ENCODE measurements around the gene CCSER2.
"Not testable (repeated sequence)": the region's sequence is repeated elsewhere in the genome, so short reads cannot be mapped to it uniquely, and the experiment has no call there.

CCSER2 gene

GRCh38 chr10:84499039-84499438 is 170.7 kb downstream of the CCSER2 start:
- H3K36me3 ChIP-seq (ENCODE audit: control insufficient read depth in 1 of 2, insufficient read depth in 2 of 2, low read depth in 1 of 2, low read length in 2 of 2); H2BK15ac ChIP-seq (ENCODE audit: low read depth, poor library complexity, severe bottlenecking); H3K18ac ChIP-seq (ENCODE audit: low read depth in 1 of 2, low read length in 2 of 2); H2AK5ac ChIP-seq (ENCODE audit: low read length, severe bottlenecking); H3K9me3 ChIP-seq (ENCODE audit: control insufficient read depth, low read length); H3K4ac ChIP-seq (ENCODE audit: low read depth in 1 of 2, low read length in 2 of 2); H3K4me1 ChIP-seq (ENCODE audit: control insufficient read depth, insufficient read depth, low read depth, low read length); H3K14ac ChIP-seq (ENCODE audit: low read length in 2 of 2); H3K9ac ChIP-seq (ENCODE audit: low read length); H4K8ac ChIP-seq (ENCODE audit: low read length); H3K23ac ChIP-seq (ENCODE audit: low read length in 2 of 2); H2BK120ac ChIP-seq (ENCODE audit: low read depth, low read length); H3K4me2 ChIP-seq (ENCODE audit: low read length, poor library complexity, severe bottlenecking); H2AFZ ChIP-seq (ENCODE audit: low read depth, low read length); H3K4me3 ChIP-seq (ENCODE audit: insufficient read depth in 1 of 2, low read depth in 1 of 2, low read length in 2 of 2); H3K27me3 ChIP-seq (ENCODE audit: control insufficient read depth in 1 of 2, insufficient read depth in 1 of 2, low read length in 2 of 2); H3K27ac ChIP-seq (ENCODE audit: low read length, poor library complexity, severe bottlenecking); DNase-seq; H2BK12ac ChIP-seq (ENCODE audit: low read length in 2 of 2); H4K91ac ChIP-seq (ENCODE audit: low read length); H2BK5ac ChIP-seq (ENCODE audit: low read depth, low read length, poor library complexity, severe bottlenecking): not testable (repeated sequence)
- H3K79me1 ChIP-seq (replicated peaks; ENCODE audit: low read length, poor library complexity, severe bottlenecking): peaks cover 12% of the 10 kb centered on the region
- WGBS: 95% methylated on average over 6 of the region's 9 CpGs

GRCh38 chr10:84499846-84500245 is 171.5 kb downstream of the CCSER2 start:
- H2BK15ac ChIP-seq (ENCODE audit: low read depth, poor library complexity, severe bottlenecking): no peak overlapping the region
- no peak overlapping the region for H2AFZ ChIP-seq (ENCODE audit: low read depth, low read length)

GRCh38 chr10:84510121-84510520 is 181.7 kb downstream of the CCSER2 start:
- no peak overlapping the region for H2AK5ac ChIP-seq (ENCODE audit: low read length, severe bottlenecking)
- peak; percentile 37 for DNase-seq
- no peak overlapping the region for H3K9ac ChIP-seq (ENCODE audit: low read length)
- no peak overlapping the region for H4K91ac ChIP-seq (ENCODE audit: low read length)
- no peak overlapping the region for H3K18ac ChIP-seq (ENCODE audit: low read depth in 1 of 2, low read length in 2 of 2)
- H2BK12ac ChIP-seq (ENCODE audit: low read length in 2 of 2): no peak overlapping the region
- 45% methylated on average over 3 of the region's 3 CpGs for WGBS
- no peak overlapping the region for H2BK15ac ChIP-seq (ENCODE audit: low read depth, poor library complexity, severe bottlenecking)
- H3K4me2 ChIP-seq (ENCODE audit: low read length, poor library complexity, severe bottlenecking): peak overlapping the region; percentile 5
- no peak overlapping the region for H3K23ac ChIP-seq (ENCODE audit: low read length in 2 of 2)
- no peak overlapping the region for H3K4ac ChIP-seq (ENCODE audit: low read depth in 1 of 2, low read length in 2 of 2)
- peaks cover 2% of the 10 kb centered on the region for H3K4me1 ChIP-seq (ENCODE audit: control insufficient read depth, insufficient read depth, low read depth, low read length)
- H3K79me1 ChIP-seq (replicated peaks; ENCODE audit: low read length, poor library complexity, severe bottlenecking): peaks cover 6% of the 10 kb centered on the region
- H3K14ac ChIP-seq (ENCODE audit: low read length in 2 of 2): no peak overlapping the region
- H3K36me3 ChIP-seq (ENCODE audit: control insufficient read depth in 1 of 2, insufficient read depth in 2 of 2, low read depth in 1 of 2, low read length in 2 of 2): peaks cover 2 to 31% of the 10 kb centered on the region in 2 experiments
- H2BK5ac ChIP-seq (ENCODE audit: low read depth, low read length, poor library complexity, severe bottlenecking): peak overlapping the region; percentile 76
- peak overlapping the region; percentile 97 for H3K27ac ChIP-seq (ENCODE audit: low read length, poor library complexity, severe bottlenecking)
- no peaks in the 10 kb centered on the region for H3K27me3 ChIP-seq (ENCODE audit: control insufficient read depth in 1 of 2, insufficient read depth in 1 of 2, low read length in 2 of 2)
- no peaks in the 10 kb centered on the region for H3K9me3 ChIP-seq (ENCODE audit: control insufficient read depth, low read length)
- no peak overlapping the region for H4K8ac ChIP-seq (ENCODE audit: low read length)
- no peak overlapping the region for H2BK120ac ChIP-seq (ENCODE audit: low read depth, low read length)
- no peak overlapping the region for H3K4me3 ChIP-seq (ENCODE audit: insufficient read depth in 1 of 2, low read depth in 1 of 2, low read length in 2 of 2)
- no peak overlapping the region for H2AFZ ChIP-seq (ENCODE audit: low read depth, low read length)

More at GRCh38 chr10:84499846-84500245, 171.5 kb downstream of the CCSER2 start:
- H3K14ac ChIP-seq (ENCODE audit: low read length in 2 of 2): no peak overlapping the region
- H2BK12ac ChIP-seq (ENCODE audit: low read length in 2 of 2): no peak overlapping the region
- H3K36me3 ChIP-seq (ENCODE audit: control insufficient read depth in 1 of 2, insufficient read depth in 2 of 2, low read depth in 1 of 2, low read length in 2 of 2): peaks cover 0 to 10% of the 10 kb centered on the region in 2 experiments
- no peak overlapping the region for H4K91ac ChIP-seq (ENCODE audit: low read length)
- no peak overlapping the region for H3K4ac ChIP-seq (ENCODE audit: low read depth in 1 of 2, low read length in 2 of 2)
- H3K9ac ChIP-seq (ENCODE audit: low read length): no peak overlapping the region
- H3K79me1 ChIP-seq (replicated peaks; ENCODE audit: low read length, poor library complexity, severe bottlenecking): peaks cover 12% of the 10 kb centered on the region
- DNase-seq: peak; percentile 57
- 35% methylated on average over 3 of the region's 3 CpGs for WGBS
- no peak overlapping the region for H3K18ac ChIP-seq (ENCODE audit: low read depth in 1 of 2, low read length in 2 of 2)
- H3K4me2 ChIP-seq (ENCODE audit: low read length, poor library complexity, severe bottlenecking): no peak overlapping the region
- H2BK120ac ChIP-seq (ENCODE audit: low read depth, low read length): no peak overlapping the region
- no peak overlapping the region for H4K8ac ChIP-seq (ENCODE audit: low read length)
- no peak overlapping the region for H2BK5ac ChIP-seq (ENCODE audit: low read depth, low read length, poor library complexity, severe bottlenecking)
- H3K9me3 ChIP-seq (ENCODE audit: control insufficient read depth, low read length): no peaks in the 10 kb centered on the region
- H2AK5ac ChIP-seq (ENCODE audit: low read length, severe bottlenecking): no peak overlapping the region
- H3K23ac ChIP-seq (ENCODE audit: low read length in 2 of 2): no peak overlapping the region
- H3K27me3 ChIP-seq (ENCODE audit: control insufficient read depth in 1 of 2, insufficient read depth in 1 of 2, low read length in 2 of 2): no peaks in the 10 kb centered on the region
- H3K27ac ChIP-seq (ENCODE audit: low read length, poor library complexity, severe bottlenecking): peak overlapping the region; percentile 3
- H3K4me1 ChIP-seq (ENCODE audit: control insufficient read depth, insufficient read depth, low read depth, low read length): peaks cover 2% of the 10 kb centered on the region
- no peak overlapping the region for H3K4me3 ChIP-seq (ENCODE audit: insufficient read depth in 1 of 2, low read depth in 1 of 2, low read length in 2 of 2)

GRCh38 chr10:84511106-84511505 is 182.7 kb downstream of the CCSER2 start:
- H3K4me3 ChIP-seq (ENCODE audit: insufficient read depth in 1 of 2, low read depth in 1 of 2, low read length in 2 of 2): no peak overlapping the region
- no peak overlapping the region for H2AK5ac ChIP-seq (ENCODE audit: low read length, severe bottlenecking)
- no peaks in the 10 kb centered on the region for H3K9me3 ChIP-seq (ENCODE audit: control insufficient read depth, low read length)
- DNase-seq: no peak
- no peak overlapping the region for H4K8ac ChIP-seq (ENCODE audit: low read length)
- no peak overlapping the region for H2BK15ac ChIP-seq (ENCODE audit: low read depth, poor library complexity, severe bottlenecking)
- no peak overlapping the region for H4K91ac ChIP-seq (ENCODE audit: low read length)
- H2BK120ac ChIP-seq (ENCODE audit: low read depth, low read length): no peak overlapping the region
- H3K18ac ChIP-seq (ENCODE audit: low read depth in 1 of 2, low read length in 2 of 2): no peak overlapping the region
- WGBS: 64% methylated on average over 1 of the region's 2 CpGs
- H3K27ac ChIP-seq (ENCODE audit: low read length, poor library complexity, severe bottlenecking): peak overlapping the region; percentile 51
- H2BK5ac ChIP-seq (ENCODE audit: low read depth, low read length, poor library complexity, severe bottlenecking): no peak overlapping the region
- H3K79me1 ChIP-seq (replicated peaks; ENCODE audit: low read length, poor library complexity, severe bottlenecking): peaks cover 6% of the 10 kb centered on the region
- no peak overlapping the region for H2BK12ac ChIP-seq (ENCODE audit: low read length in 2 of 2)
- H3K14ac ChIP-seq (ENCODE audit: low read length in 2 of 2): no peak overlapping the region
- no peak overlapping the region for H3K4ac ChIP-seq (ENCODE audit: low read depth in 1 of 2, low read length in 2 of 2)
- no peaks in the 10 kb centered on the region for H3K27me3 ChIP-seq (ENCODE audit: control insufficient read depth in 1 of 2, insufficient read depth in 1 of 2, low read length in 2 of 2)
- no peak overlapping the region for H3K4me2 ChIP-seq (ENCODE audit: low read length, poor library complexity, severe bottlenecking)
- peaks cover 2% of the 10 kb centered on the region for H3K4me1 ChIP-seq (ENCODE audit: control insufficient read depth, insufficient read depth, low read depth, low read length)
- peaks cover 2 to 37% of the 10 kb centered on the region in 2 experiments for H3K36me3 ChIP-seq (ENCODE audit: control insufficient read depth in 1 of 2, insufficient read depth in 2 of 2, low read depth in 1 of 2, low read length in 2 of 2)
- no peak overlapping the region for H3K23ac ChIP-seq (ENCODE audit: low read length in 2 of 2)
- H2AFZ ChIP-seq (ENCODE audit: low read depth, low read length): no peak overlapping the region
- no peak overlapping the region for H3K9ac ChIP-seq (ENCODE audit: low read length)
